ENCODE data around the gene EHMT2.
A peak's percentile ranks its signal among the peaks of the same experiment; 100 is the strongest.
"Not testable (repeated sequence)": the region's sequence is repeated elsewhere in the genome, so short reads cannot be mapped to it uniquely, and the experiment has no call there.

EHMT2 gene

DNA sequence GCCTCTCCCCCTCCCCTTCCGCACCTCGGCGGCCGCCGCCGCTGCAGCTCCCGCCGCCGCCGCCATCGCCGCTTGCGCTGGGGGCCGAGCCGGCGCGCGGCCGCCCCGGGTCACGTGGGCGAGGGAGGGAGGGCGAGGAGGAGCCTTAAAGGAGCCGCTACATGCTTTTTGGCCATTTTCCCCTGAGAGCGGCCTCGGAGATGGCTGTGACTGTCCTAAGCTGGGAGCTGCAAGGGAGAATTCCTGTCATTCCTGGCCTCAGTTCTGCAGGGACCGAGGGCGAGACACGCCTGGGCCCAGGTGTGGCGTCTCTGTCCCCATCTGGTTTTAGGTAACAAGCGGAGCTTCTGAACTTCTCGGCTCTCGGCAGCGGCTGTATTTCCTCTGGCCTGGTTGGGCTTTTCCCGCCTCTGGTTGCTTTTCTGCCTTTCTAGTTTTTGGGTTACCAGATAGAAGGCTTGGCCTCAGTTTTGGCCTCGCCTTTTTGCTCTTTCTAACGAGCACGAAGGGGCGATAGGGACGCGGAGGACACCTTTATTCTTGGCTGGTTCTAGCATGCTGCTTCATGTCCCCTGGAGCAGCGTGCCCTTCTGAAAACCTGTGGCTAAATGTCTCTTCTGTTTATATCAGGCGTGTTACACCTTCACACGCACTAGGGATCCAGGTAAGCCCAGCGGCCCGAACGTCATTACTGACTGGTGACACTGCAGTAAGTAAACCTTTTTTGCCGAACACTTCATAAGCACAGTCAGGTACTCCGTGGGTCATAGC, at the start of gene EHMT2:
EHMT2 (minus strand) TSS at position 87 of the 771 bp plus-strand sequence; CDS start at position 66, 21 bp downstream.
- peak; percentile 91 for DNase-seq

DNA sequence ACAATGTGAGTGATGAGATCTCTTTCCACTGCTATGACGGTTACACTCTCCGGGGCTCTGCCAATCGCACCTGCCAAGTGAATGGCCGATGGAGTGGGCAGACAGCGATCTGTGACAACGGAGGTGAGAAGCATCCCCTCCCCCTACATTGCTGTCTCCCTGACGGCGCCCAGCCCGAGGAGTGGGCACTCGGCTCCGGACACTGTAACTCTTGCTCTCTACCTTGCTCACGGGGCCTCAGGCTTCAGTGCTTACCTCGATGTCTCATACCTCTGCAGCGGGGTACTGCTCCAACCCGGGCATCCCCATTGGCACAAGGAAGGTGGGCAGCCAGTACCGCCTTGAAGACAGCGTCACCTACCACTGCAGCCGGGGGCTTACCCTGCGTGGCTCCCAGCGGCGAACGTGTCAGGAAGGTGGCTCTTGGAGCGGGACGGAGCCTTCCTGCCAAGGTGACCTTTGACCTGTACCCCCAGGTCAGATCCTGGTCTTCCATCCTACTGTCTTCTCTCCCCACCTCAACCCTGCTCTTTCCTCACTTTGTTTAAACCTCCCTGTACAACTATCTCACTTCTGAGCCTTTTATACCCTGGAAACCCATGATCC, 49.7 kb upstream of the EHMT2 start:
- no peak for DNase-seq

DNA sequence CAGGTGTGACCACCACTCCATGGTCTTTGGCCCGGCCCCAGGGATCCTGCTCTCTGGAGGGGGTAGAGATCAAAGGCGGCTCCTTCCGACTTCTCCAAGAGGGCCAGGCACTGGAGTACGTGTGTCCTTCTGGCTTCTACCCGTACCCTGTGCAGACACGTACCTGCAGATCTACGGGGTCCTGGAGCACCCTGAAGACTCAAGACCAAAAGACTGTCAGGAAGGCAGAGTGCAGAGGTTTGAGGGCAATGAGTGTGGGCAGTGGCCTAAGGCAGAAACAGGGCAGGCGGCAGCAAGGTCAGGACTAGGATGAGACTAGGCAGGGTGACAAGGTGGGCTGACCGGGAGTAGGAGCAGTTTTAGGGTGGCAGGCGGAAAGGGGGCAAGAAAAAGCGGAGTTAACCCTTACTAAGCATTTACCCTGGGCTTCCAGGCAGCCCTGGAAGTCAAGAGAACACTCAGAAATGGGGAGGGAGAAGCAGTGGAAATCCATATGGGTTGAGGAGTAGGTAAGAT, 48.9 kb upstream of the EHMT2 start:
- no peak for DNase-seq

DNA sequence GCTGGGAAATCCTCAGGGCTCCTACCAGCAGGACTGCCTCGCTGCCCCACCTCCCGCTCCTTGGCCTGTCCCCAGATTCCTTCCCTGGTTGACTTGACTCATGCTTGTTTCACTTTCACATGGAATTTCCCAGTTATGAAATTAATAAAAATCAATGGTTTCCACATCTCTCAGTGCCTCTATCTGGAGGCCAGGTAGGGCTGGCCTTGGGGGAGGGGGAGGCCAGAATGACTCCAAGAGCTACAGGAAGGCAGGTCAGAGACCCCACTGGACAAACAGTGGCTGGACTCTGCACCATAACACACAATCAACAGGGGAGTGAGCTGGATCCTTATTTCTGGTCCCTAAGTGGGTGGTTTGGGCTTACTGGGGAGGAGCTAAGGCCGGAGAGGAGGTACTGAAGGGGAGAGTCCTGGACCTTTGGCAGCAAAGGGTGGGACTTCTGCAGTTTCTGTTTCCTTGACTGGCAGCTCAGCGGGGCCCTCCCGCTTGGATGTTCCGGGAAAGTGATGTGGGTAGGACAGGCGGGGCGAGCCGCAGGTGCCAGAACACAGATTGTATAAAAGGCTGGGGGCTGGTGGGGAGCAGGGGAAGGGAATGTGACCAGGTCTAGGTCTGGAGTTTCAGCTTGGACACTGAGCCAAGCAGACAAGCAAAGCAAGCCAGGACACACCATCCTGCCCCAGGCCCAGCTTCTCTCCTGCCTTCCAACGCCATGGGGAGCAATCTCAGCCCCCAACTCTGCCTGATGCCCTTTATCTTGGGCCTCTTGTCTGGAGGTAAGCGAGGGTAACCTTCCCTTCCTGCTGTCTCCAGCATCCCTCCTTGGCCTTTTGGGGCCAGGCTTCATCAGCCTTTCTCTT, 48.2 kb upstream of the EHMT2 start, which contains the start of gene CFB:
CFB (plus strand) TSS at position 589 of the 863 bp plus-strand sequence; CDS start at position 716, 127 bp downstream.
- DNase-seq = no peak

DNA sequence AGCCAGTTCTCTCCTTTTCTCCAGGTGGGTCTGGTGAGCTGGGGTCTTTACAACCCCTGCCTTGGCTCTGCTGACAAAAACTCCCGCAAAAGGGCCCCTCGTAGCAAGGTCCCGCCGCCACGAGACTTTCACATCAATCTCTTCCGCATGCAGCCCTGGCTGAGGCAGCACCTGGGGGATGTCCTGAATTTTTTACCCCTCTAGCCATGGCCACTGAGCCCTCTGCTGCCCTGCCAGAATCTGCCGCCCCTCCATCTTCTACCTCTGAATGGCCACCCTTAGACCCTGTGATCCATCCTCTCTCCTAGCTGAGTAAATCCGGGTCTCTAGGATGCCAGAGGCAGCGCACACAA, 47.6 kb upstream of the EHMT2 start:
- no peak for DNase-seq

DNA sequence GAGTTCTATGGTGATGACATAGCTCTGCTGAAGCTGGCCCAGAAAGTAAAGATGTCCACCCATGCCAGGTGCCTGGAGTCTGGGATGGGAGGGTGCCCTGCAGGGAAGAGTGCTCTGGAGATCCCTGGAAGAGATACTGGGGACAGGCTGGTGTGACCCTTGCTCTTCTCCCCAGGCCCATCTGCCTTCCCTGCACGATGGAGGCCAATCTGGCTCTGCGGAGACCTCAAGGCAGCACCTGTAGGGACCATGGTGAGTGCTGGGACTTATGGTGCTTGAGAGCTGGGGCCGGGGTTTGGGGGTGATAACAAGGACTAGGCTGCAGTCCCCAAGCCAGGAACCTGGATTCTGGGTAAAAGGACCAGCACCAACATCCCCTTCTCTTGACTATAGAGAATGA, 46.2 kb upstream of the EHMT2 start:
- no peak for DNase-seq

DNA sequence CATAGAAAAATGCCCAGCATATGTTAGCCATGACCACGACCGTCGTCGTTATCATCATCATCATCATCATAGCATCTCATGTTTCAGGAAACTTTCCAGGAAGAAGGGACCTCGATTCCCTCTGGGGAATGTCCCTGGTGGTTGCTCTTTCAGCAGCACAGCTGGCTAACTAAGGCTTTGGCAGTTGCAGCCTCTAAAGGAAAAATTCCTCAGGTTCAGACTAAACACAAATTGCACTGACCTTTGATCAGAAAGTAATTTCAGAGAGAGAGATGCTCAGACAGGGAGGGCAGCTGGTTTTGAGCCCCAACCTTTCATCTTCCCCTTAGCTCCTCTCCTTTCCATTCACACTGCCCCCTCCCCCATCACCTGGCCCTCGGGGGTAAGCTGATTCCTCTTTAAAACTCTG, 42.8 kb upstream of the EHMT2 start:
- no peak for DNase-seq

DNA sequence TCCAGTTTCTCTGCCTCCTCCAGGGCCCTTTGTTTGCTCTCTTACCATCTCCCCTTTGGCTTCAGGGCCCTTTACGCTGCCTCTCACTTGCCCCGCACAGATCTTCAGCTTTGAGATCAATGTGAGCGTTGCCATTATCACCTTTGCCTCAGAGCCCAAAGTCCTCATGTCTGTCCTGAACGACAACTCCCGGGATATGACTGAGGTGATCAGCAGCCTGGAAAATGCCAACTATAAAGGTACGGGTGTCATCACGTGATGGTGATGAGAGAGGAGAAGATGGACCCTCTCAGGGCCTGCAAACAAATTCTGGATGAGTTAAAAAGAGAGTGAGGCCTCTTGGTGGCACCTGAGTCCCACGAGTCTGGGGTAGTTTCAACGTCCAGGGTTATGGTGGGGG, 38.3 kb upstream of the EHMT2 start:
- DNase-seq = no peak

DNA sequence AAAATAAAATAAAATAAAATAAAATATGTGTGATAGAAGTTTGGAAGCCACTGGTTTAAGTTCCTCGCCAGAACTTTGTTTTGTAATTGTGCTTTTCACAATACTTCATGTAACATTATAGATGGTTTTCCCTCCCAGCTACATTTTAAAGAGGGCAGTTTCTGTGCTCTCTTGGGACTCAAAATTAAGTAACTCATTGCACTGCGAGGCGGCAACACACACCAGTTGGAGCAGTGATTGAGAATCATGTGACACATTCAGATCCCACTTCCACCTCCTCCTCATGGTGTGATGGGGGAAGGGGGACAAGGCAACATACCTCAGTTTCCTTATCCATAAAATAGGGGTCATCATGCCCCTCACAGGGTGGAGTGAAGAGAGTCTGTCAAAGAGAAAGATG, 37.5 kb upstream of the EHMT2 start:
- no peak for DNase-seq

DNA sequence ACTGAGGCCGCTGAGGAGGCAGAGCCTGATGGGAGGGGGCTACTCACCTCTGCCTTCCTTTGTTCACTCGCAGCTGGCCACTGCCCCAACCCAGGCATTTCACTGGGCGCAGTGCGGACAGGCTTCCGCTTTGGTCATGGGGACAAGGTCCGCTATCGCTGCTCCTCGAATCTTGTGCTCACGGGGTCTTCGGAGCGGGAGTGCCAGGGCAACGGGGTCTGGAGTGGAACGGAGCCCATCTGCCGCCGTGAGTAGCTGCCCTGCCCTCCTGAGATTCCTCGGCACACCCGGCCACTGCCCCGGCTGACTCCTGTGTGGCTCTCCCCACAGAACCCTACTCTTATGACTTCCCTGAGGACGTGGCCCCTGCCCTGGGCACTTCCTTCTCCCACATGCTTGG, 36.0 kb upstream of the EHMT2 start:
- no peak for DNase-seq

DNA sequence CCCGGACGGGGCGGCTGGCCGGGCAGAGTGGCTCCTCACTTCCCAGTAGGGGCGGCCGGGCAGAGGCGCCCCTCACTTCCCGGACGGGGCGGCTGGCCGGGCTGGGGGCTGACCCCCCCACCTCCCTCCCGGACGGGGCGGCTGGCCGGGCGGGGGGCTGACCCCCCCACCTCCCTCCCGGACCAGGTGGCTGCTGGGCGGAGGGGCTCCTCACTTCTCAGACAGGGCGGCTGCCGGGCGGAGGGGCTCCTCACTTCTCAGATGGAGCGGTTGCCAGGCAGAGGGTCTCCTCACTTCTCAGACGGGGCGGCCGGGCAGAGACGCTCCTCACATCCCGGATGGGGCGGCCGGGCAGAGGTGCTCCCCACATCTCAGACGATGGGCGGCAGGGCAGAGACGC, 34.6 kb upstream of the EHMT2 start:
- not testable (repeated sequence) for DNase-seq

DNA sequence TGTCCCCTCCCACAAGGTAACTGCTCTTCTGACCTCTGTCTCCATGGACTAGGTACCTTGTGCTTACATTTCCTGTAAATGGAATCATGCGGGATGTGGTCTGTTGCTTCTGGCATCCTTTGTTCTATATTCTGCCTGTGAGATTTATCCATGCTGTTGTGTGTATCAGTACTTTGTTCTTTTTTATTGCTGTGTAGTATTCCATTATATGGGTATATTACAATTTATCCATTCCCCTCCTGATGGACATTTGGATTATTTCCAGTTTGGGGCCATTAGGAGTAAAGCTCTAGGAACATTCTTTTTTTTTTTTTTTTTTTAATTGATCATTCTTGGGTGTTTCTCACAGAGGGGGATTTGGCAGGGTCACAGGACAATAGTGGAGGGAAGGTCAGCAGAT, 33.5 kb upstream of the EHMT2 start:
- no peak for DNase-seq

DNA sequence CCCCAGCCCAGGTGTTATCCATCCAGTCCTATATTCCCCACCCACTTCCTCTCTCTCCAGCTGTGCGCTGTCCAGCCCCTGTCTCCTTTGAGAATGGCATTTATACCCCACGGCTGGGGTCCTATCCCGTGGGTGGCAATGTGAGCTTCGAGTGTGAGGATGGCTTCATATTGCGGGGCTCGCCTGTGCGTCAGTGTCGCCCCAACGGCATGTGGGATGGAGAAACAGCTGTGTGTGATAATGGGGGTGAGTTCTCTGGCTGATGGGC, 31.1 kb upstream of the EHMT2 start:
- DNase-seq = no peak

DNA sequence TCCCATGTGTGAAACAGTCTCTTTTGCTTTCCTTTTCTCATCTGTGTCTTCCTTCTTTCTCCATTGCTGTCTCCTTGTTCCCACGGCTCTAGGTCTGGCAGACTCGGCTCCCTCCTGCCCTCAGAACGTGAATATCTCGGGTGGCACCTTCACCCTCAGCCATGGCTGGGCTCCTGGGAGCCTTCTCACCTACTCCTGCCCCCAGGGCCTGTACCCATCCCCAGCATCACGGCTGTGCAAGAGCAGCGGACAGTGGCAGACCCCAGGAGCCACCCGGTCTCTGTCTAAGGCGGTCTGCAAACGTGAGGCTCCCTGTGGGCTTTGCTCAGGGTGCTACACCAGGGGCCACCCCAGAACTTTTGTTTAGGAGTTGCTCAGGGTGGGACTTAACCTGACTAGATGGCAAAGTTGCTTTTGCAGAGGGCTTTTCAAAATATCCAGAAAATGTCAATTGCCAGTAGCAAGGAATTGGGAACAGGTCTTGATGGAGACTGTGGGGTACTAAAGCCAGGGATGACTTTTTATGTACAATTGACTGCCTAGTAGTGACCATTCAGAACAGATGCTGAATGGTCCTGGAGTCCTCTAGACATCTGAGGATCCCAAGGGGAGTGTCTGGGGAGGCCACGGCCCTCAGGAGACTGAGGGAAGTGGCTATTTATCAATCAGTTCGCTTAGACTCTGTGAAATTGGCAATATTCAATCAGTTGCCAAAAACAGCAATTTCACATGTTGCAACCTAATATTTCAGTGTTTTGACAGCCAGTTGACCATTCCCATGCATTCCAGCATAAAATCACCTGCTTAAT, 30.6 kb upstream of the EHMT2 start:
- no peak for DNase-seq

DNA sequence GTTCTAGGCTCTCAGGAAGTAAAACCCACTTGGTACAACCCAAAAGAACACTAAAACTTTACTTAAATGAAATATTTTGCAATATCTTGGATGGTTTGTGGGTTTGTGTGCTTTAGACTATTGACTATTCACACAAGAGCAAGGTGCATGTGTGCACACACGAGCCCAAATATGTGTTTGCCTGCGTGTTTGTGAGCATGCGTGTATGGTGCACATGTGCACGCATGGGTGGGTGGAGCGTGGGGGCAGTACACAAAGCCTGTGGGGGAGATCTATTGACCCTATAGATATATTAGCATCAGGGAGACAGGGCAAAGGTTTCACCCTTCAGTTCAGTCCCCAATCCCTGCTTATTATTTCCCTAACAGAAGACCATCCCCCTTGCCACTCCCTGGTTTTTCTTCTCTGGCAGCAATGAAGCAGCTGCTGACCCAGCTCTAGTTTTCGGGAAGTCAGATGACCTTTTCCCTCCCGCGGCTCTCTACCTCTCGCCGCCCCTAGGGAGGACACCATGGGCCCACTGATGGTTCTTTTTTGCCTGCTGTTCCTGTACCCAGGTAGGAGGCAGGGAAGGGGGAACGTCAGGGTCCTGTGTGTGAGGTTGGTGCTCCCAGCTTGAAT, 29.9 kb upstream of the EHMT2 start, which contains the start of gene C2:
C2 (plus strand) TSS at position 476 of the 621 bp plus-strand sequence; CDS start at position 512, 36 bp downstream.
- no peak for DNase-seq

DNA sequence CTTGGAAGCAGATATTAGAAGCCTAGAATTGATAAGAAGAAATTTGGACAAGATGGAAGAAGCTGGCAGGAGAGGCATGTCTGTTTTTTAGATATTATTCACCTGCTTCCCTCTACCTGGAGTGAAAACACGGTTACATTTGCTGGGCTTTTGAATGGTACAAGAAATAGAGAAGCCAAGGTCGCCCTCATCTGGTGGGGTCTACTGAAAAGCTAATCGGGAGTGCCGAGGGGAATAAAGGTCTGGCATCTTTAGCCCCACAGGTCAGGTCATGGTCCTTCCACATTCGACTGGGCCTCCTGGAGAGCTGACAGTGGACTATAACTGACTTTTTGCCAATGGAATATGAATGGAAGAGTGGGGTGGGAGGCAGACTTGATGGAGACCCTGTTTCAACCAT, 25.4 kb upstream of the EHMT2 start:
- DNase-seq = no peak

DNA sequence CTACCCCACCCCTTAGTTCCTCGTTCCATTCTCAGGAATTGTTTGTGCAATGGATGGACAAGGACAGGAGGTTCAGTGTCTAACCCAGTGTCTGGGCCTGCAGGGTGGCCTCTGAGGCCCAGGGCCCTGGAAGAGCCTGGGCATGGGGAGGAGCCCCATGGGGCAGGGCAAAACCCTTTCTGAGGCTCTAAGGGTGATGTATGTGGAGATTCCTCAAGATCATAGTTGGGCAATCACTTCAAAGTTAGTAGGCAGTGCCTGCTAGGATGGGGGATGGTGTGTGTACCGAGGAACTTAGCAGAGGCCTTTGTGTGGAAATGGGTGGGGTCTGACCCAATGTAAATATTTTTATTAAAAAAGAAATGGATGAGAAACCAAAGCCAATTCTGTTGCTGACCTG, 23.3 kb upstream of the EHMT2 start:
- no peak for DNase-seq

DNA sequence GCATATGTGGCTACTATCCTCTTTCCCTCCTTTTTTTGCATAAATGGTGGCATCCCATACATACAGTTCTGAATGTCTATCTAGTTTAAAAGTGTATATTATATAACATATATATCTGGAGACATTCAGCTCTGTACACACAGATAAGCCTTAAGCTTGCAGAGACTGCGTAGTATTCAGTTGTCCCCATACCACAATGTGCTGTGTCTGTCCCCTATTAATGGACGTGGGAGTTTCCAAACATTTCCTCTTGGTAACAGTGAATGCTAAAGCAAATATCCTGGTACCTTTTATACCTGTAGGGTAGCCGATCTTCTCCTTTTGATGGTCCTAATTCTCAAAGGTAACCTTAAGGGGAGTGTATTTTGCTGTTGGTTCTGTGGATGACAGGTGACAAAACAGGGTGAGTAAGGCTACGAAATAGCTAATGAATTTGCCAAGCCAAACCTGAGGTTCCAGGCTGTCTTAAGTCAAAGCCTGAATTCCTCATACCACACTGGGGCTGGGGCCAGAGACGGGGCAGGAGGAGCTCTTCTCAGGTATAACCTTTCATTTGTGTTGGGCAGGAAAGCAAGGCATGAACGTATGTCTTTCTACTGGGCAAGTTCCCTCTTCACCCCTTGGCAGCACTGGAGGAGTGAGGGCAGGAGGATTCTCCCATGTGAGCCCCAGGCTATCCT, 22.3 kb upstream of the EHMT2 start:
- no peak for DNase-seq

DNA sequence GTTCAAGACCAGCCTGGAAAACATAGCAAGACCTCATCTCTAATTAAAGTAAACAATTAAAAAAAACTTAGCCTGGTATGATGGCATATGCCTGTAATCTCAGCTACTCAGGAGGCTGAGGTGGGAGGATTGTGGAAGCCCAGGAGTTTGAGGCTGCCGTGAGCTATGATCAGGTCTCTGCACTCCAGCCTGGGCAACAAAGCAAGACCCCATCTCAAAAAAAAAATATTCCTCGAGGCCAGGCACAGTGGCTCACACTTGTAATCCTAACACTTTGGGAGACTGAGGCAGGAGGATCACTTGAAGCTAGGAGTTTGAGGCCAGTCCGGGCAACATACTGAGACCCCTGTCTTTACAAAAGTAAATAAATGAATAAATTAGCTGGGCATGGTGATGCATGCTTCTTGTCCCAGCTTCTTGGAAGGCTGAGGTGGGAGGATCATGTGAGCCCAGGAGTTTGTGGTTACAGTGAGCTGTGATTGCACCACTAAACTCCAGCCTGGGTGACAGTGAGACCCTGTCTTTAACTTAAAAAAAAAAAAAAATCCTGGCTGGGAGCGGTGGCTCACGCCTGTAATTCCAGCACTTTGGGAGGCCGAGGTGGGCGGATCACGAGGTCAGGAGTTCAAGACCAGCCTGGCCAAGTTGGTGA, 20.7 kb upstream of the EHMT2 start:
- DNase-seq = no peak

DNA sequence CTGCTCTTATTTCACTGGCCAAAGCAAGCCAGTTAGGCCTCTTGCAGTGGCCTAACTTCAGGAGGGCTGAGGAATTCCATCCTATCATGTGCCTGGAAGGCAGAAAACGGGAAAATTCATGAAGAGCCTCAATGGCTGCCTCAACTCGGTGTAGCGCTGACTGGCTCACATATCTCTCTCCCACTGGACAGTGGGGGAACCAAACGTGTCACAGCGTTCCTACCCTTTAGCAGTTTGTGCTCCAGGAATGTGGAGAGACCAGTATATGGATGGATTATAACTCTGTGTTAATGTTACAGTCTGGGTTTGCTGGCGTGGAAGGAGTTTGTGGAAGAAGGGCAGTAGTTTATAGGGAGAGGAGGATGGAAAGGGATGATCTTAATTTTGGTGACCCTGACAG, 18.3 kb upstream of the EHMT2 start:
- no peak for DNase-seq

DNA sequence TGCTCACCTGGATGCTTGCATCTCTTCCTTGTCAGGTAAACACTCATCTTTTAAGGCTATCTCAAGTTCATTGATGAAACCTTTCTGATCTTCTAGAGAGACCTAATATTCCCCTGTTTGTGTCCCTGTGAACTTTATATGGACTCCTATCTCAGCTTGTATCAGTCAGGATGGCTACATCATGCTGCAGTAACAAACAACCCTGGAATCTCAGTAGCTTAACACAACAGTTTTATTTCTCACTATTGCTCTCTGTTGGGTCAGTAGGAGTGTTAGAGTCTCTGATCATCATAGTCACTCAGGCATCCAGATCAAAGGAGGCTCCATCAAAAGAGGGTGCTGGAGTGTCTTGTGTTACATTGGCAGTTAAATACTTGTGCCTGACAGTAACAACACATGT, 17.9 kb upstream of the EHMT2 start:
- DNase-seq = no peak
